ENCODE measurements around the gene CFAP74.

The CFAP74 gene

GRCh38 chr1:1969505-1969900 is 34.1 kb downstream of the CFAP74 start:
- DNase-seq, result no peak
- Histone ChIP-seq H3K36me3 (no peaks in the 10 kb centered on the region), H3K27ac (no peak overlapping the region), H3K27me3 (ENCODE audit: insufficient read depth, low read depth, severe bottlenecking) (no peaks in the 10 kb centered on the region), H3K4me3 (ENCODE audit: low read depth, low read length) (no peak overlapping the region), H3K9me3 (ENCODE audit: severe bottlenecking) (no peaks in the 10 kb centered on the region)
- no peak for TF ChIP-seq CTCF (IDR thresholded peaks at IDR 0.05; ENCODE audit: low read depth, low read length)

GRCh38 chr1:1968767-1969504 is 34.6 kb downstream of the CFAP74 start:
- Histone ChIP-seq H3K27ac (no peak overlapping the region), H3K36me3 (no peaks in the 10 kb centered on the region), H3K9me3 (ENCODE audit: severe bottlenecking) (no peaks in the 10 kb centered on the region), H3K27me3 (ENCODE audit: insufficient read depth, low read depth, severe bottlenecking) (no peaks in the 10 kb centered on the region), H3K4me3 (ENCODE audit: low read depth, low read length) (no peak overlapping the region)
- TF ChIP-seq CTCF (IDR thresholded peaks at IDR 0.05; ENCODE audit: low read depth, low read length), result no peak
- DNase-seq, result no peak

- H3K4me3 ChIP-seq (ENCODE audit: low read depth, low read length), result no peak overlapping the region
- no peaks in the 10 kb centered on the region for H3K9me3 ChIP-seq (ENCODE audit: severe bottlenecking)
- TF ChIP-seq CTCF (IDR thresholded peaks at IDR 0.05; ENCODE audit: low read depth, low read length), result no peak
- H3K27ac ChIP-seq, result no peak overlapping the region
- H3K27me3 ChIP-seq (ENCODE audit: insufficient read depth, low read depth, severe bottlenecking), result no peaks in the 10 kb centered on the region
- no peaks in the 10 kb centered on the region for H3K36me3 ChIP-seq
- no peak for DNase-seq
These were observed 35.7 kb downstream of the CFAP74 start for GRCh38 chr1:1967879-1968278.

- H3K27me3 ChIP-seq (ENCODE audit: insufficient read depth, low read depth, severe bottlenecking), result no peaks in the 10 kb centered on the region
- DNase-seq, result no peak
- TF ChIP-seq CTCF (IDR thresholded peaks at IDR 0.05; ENCODE audit: low read depth, low read length), result no peak
- no peak overlapping the region for H3K27ac ChIP-seq
- H3K4me3 ChIP-seq (ENCODE audit: low read depth, low read length), result no peak overlapping the region
- H3K36me3 ChIP-seq, result no peaks in the 10 kb centered on the region
- H3K9me3 ChIP-seq (ENCODE audit: severe bottlenecking), result no peaks in the 10 kb centered on the region
These were observed 36.4 kb downstream of the CFAP74 start for GRCh38 chr1:1967151-1967550.

GRCh38 chr1:1966071-1966740 is 37.4 kb downstream of the CFAP74 start:
- no peaks in the 10 kb centered on the region for H3K36me3 ChIP-seq
- no peak overlapping the region for H3K27ac ChIP-seq
- H3K4me3 ChIP-seq (ENCODE audit: low read depth, low read length), result no peak overlapping the region
- no peaks in the 10 kb centered on the region for H3K9me3 ChIP-seq (ENCODE audit: severe bottlenecking)
- no peaks in the 10 kb centered on the region for H3K27me3 ChIP-seq (ENCODE audit: insufficient read depth, low read depth, severe bottlenecking)
- no peak for DNase-seq
- TF ChIP-seq CTCF (IDR thresholded peaks at IDR 0.05; ENCODE audit: low read depth, low read length), result no peak
